Thyroid gland (tissue), 4 donors: ENCODE measurements around the gene EBF3. TPM values are rescaled to one million over a fixed set of nuclear protein-coding genes. Genes with fewer than 3 reads are reported as not detected.

Source experiments
- DNase-seq, 2 donors: peaks; one replicate each; pipeline ENCODE4 v3.0.0-alpha.2; 2019
- H3K27ac ChIP-seq, 3 donors: fragments of 200-600 bp; sonication (generic); 1 replicate in 2 of 3; 2 replicates in 1 of 3; pipeline ENCODE4 v1.5.1; 2016 to 2019; ENCODE audit warnings: mild to moderate bottlenecking in 1 of 3, moderate library complexity in 1 of 3
- H3K27me3 ChIP-seq: fragments of 200-600 bp; sonication (generic); one replicate; pipeline ENCODE4 v1.5.1; 2019
- H3K36me3 ChIP-seq, 2 donors: fragments of 200-600 bp; sonication (generic); one replicate each; pipeline ENCODE4 v1.5.1; 2016 to 2019
- H3K4me1 ChIP-seq, 2 donors: fragments of 200-600 bp; sonication (generic); one replicate each; pipeline ENCODE4 v1.5.1; 2017 to 2019
- H3K4me3 ChIP-seq, 3 donors: fragments of 200-600 bp; sonication (generic); replicated peaks in 1 of 3; 1 replicate in 2 of 3; 2 replicates in 1 of 3; pipeline ENCODE4 v1.5.1; 2016; ENCODE audit warnings: mild to moderate bottlenecking in 1 of 3
- H3K9me3 ChIP-seq: fragments of 200-600 bp; sonication (generic); one replicate; pipeline ENCODE4 v1.5.1; 2017
- CTCF ChIP-seq, 6 experiments: fragments of 200-600 bp in 3 of 6; fragments of 450-650 bp in 3 of 6; sonication (generic) in 3 of 6; IDR thresholded peaks; one replicate each; pipeline ENCODE4 v1.5.1; 2016 to 2019; ENCODE audit warnings: antibody characterized with exemption in 6 of 6, mild to moderate bottlenecking in 2 of 6, inconsistent platforms in 1 of 6, moderate library complexity in 1 of 6
- POLR2A ChIP-seq, 2 donors: fragments of 450-650 bp; IDR thresholded peaks; one replicate each; pipeline ENCODE4 v1.6.1; 2017; ENCODE audit warnings: antibody characterized with exemption in 2 of 2, mild to moderate bottlenecking in 2 of 2, moderate library complexity in 1 of 2
- WGBS, 2 donors: methylation state at CpG; one replicate each; pipeline ENCODE4 v1.1.5; 2017; 5-methylcytosine and 5-hydroxymethylcytosine counted together
- intact Hi-C: fragments of 100-400 bp; cut with DNase I; formaldehyde crosslinking; loops from one replicate; pipeline ENCODE4 v1.15.1; 2023
- total RNA-seq, 4 donors: library from RNA; depleted of rRNA; stranded (reverse); fragments of >200 nt; gene quantifications; one replicate each; pipeline ENCODE4 v1.2.3, GENCODE V29; 2016

Gene EBF3
- total RNA-seq, 4 donors from 2014 or later, result 6.8 to 12.5 (median 8.8) TPM

GRCh38 chr10:129910861-129911260, 53.2 kb downstream of the EBF3 start:
- Histone ChIP-seq H3K4me1 (peaks cover 3 to 16% of the 10 kb centered on the region in 2 donors), H3K27me3 (no peaks in the 10 kb centered on the region), H3K4me3 (no peak overlapping the region), H3K27ac (no peak overlapping the region), H3K9me3 (no peaks in the 10 kb centered on the region), H3K36me3 (no peaks in the 10 kb centered on the region)
- DNase-seq, result no peak
- TF ChIP-seq POLR2A (IDR thresholded peaks at IDR 0.05), result no peak
- 87 to 90% methylated on average over 5 to 10 of the region's 10 CpGs for WGBS, 2 donors
- intact Hi-C loops, result no loop called here

GRCh38 chr10:129909531-129910256, 54.4 kb downstream of the EBF3 start:
- DNase-seq, result no peak
- Histone ChIP-seq H3K4me1 (peaks cover 3 to 16% of the 10 kb centered on the region in 2 donors), H3K27me3 (no peaks in the 10 kb centered on the region), H3K27ac (no peak overlapping the region), H3K36me3 (no peaks in the 10 kb centered on the region), H3K4me3 (no peak overlapping the region), H3K9me3 (no peaks in the 10 kb centered on the region)
- intact Hi-C loops, result no loop called here
- 88 to 96% methylated on average over 25 to 27 of the region's 28 CpGs for WGBS, 2 donors
- TF ChIP-seq POLR2A (IDR thresholded peaks at IDR 0.05) (no peak), CTCF (IDR thresholded peaks at IDR 0.05) (no peak)

GRCh38 chr10:129909080-129909479, 55.0 kb downstream of the EBF3 start:
- no peaks in the 10 kb centered on the region for H3K27me3 ChIP-seq
- H3K9me3 ChIP-seq, result no peaks in the 10 kb centered on the region
- no peak overlapping the region for H3K4me3 ChIP-seq
- no peak for TF ChIP-seq CTCF (IDR thresholded peaks at IDR 0.05)
- TF ChIP-seq POLR2A (IDR thresholded peaks at IDR 0.05), result no peak
- intact Hi-C loops, result no loop called here
- DNase-seq, result no peak
- WGBS, 2 donors, result 70 to 90% methylated on average over 2 of the region's 3 CpGs
- H3K36me3 ChIP-seq, result no peaks in the 10 kb centered on the region
- H3K27ac ChIP-seq, result no peak overlapping the region
- peaks cover 3 to 16% of the 10 kb centered on the region in 2 donors for H3K4me1 ChIP-seq

- Histone ChIP-seq H3K27ac (no peak overlapping the region), H3K9me3 (no peaks in the 10 kb centered on the region), H3K36me3 (no peaks in the 10 kb centered on the region), H3K4me3 (no peak overlapping the region), H3K4me1 (peaks cover 3 to 16% of the 10 kb centered on the region in 2 donors), H3K27me3 (no peaks in the 10 kb centered on the region)
- 93% methylated on average over 15 of the region's 15 CpGs for WGBS, 2 donors
- intact Hi-C loops, result no loop called here
- TF ChIP-seq POLR2A (IDR thresholded peaks at IDR 0.05) (no peak), CTCF (IDR thresholded peaks at IDR 0.05) (no peak)
- no peak for DNase-seq
These were observed 55.7 kb downstream of the EBF3 start for GRCh38 chr10:129908406-129908805.

- H3K36me3 ChIP-seq, result no peaks in the 10 kb centered on the region
- DNase-seq, result no peak
- H3K4me3 ChIP-seq, result no peak overlapping the region
- no peaks in the 10 kb centered on the region for H3K4me1 ChIP-seq
- TF ChIP-seq POLR2A (IDR thresholded peaks at IDR 0.05) (no peak), CTCF (IDR thresholded peaks at IDR 0.05) (no peak)
- intact Hi-C loops, result no loop called here
- H3K27me3 ChIP-seq, result no peaks in the 10 kb centered on the region
- H3K9me3 ChIP-seq, result no peaks in the 10 kb centered on the region
- 80 to 86% methylated on average over 12 of the region's 12 CpGs for WGBS, 2 donors
- no peak overlapping the region for H3K27ac ChIP-seq
These were observed 58.5 kb downstream of the EBF3 start for GRCh38 chr10:129905553-129905952.
